GM18502 (cell line): ENCODE measurements around the gene AKAP8L.
"Not testable (repeated sequence)": the region's sequence is repeated elsewhere in the genome, so short reads cannot be mapped to it uniquely, and the experiment has no call there.

Experiments
- ATAC-seq: cut with Tn5 transposase; IDR thresholded peaks from one replicate; pipeline ENCODE4 v1.9.1; 2021; ENCODE audit warnings: mild to moderate bottlenecking; ENCODE audit not compliant: unreplicated experiment, poor library complexity

AKAP8L gene

GRCh38 chr19:15363791-15364190, 55.0 kb downstream of the AKAP8L start:
- ATAC-seq: not testable (repeated sequence)

GRCh38 chr19:15363048-15363447, 55.7 kb downstream of the AKAP8L start:
- ATAC-seq: not testable (repeated sequence)

- ATAC-seq: not testable (repeated sequence)
Measured at GRCh38 chr19:15360015-15360414, 58.8 kb downstream of the AKAP8L start.

DNA sequence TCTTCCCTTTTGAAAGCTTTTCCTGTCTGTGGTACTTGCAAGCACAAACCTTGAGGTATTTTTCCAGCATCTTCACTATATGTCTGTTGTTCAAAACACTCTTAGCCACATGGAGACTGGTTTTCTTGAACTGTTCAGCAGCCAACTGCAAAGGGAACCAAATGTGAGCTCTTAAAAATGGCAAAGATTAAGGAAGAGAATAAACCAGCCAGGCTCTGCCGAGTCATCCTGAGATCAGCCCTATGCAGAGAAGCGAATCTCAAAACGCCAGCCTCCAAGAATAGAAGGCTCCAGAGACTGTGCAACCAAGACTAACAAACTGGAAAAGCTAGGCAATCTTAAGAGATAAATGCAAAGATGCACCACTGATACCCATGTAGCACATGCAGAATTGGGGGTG, 59.9 kb downstream of the AKAP8L start:
- no peak for ATAC-seq

DNA sequence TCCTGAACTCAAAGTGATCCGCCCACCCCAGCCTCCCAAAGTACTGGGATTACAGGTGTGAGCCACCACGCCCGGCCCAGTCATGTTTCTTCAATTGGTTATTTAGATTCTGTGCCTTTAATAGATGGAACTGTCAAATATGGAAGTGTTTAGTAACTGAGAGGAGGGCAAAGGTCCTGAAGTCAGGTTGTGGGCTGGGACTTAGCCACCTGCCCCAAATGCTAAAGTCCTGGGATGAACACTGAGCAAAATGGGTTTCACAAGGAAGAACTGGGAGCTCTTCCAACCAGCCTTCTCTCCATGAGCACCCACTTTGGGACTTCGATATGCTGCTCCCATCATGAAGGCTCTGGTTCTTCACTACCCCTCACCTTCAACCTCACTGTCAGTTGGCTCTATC, 60.9 kb downstream of the AKAP8L start:
- no peak for ATAC-seq

DNA sequence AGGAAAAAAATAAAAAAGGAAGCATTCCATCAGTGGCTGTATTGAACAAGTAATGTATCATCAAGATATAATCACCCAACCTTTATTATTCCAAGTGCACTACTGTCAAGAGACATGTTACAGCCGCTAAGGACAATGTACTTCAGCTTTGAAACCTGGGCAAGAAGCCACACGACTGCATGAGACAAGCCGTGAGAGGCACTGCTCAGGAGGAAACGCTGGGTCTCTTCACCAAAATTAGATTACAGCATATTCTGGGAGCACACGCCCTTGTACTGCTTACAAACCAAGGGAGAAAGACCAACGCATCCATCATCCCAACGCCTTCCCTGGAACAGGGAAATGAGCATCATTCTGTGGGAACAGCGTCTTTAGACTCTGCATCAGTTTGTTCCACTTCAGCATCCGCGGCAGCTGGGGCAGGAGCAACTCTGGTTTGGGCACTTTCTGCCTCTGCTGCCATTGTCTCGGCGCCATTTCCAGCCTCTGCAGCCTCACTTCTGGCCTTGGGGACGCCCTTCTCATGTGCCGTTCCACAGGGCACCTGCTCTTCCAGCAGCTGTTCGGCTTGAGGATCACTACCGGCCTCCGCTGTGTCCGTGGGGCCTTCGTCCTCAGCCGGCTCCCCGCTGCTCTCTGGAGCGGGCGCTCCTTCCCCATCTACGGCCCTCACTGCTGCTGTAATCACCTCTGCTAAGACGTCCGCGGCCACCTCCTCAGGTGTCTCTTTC, 64.1 kb downstream of the AKAP8L start:
- ATAC-seq: no peak

- no peak for ATAC-seq
Measured at GRCh38 chr19:15353908-15354307, 64.9 kb downstream of the AKAP8L start.

DNA sequence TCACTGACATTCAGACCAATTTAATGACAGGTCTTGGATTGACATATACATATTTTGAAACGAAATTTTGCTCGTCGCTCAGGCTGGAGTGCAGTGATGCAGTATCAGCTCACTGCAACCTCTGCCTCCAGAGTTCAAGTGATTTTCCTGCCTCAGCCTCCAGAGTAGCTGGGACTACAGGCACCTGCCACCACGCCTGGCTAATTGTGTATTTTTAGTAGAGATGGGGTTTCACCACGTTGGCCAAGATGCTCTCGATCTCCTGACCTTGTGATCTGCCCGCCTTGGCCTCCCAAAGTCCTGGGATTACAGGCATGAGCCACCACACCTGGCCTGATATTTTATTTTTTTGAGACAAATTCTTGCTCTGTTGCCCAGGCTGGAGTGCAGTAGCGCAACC, 66.3 kb downstream of the AKAP8L start:
- ATAC-seq: not testable (repeated sequence)

GRCh38 chr19:15341328-15341727, 77.5 kb downstream of the AKAP8L start:
- not testable (repeated sequence) for ATAC-seq

- ATAC-seq: no peak
Measured at GRCh38 chr19:15340086-15340485, 78.7 kb downstream of the AKAP8L start.

DNA sequence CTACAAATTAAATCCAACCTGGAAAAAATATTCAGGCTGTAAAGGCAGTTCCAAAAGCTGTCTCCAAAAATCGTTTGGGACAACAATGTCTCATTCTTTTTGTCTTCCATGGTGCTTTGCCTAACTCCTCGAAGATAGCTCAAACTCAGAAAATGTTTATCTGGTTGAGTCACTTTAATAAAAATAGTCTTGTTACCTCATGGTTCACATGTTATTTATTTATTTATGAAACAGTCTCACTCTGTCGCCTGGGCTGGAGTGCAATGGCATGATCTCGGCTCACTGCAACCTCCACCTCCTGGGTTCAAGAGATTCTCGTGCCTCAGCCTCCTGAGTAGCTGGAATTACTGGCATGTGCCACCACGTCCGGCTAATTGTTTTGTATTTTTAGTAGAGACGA, 81.6 kb downstream of the AKAP8L start:
- ATAC-seq: no peak

DNA sequence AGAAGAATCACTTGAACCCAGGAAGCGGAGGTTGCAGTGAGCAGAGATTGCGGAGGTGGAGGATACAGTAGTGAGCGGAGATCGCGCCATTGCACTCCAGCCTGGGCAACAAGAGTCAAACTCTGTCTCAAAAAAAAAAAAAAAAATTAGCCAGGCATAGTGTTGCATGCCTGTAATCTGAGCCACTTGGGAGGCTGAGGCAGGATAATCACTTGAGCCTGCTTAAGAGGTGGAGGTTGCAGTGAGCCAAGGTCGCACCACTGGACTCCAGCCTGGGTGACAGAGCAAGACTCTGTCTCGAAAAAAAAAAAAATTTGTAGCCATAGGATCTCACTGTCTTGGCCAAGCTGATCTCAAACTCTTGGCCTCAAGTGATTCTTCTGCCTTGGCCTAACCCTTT, 82.8 kb downstream of the AKAP8L start:
- ATAC-seq: not testable (repeated sequence)

DNA sequence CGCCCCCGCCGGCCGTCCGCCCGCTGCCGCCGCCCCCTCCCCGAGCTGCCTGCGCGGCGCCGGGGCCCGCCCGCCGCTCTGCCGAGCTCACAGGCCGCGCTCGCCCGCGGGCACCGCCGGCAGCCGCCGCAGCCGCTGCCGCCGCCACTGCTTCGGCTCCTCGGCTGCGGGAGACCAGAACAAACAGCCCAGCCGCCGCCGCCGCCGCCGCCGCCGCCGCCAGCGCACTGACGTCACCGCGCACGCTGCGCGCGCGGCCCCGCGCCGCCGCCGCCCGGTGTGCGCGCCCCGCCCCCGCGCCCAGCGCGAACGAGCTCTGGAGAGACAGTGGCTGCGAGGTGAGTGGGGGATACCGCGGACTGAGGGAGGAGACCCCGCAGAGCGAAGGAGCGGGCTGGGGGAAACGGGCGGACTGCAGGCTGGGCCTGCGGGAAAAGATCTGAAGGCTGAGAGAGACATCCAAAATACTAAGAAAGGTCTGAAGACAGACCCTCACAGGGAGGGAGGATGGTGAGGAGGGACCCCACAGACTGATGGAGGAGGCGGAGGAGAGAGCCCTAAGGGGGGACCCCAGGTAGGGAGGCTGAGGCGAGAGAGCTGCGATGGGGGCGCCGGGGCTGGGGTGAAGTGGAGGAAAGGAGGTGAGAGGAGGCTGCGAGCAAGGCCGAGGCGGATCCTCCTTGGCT, 86.3 kb downstream of the AKAP8L start, which contains the start of gene BRD4:
Gene BRD4, minus strand, starts transcription at position 229 of the 686 bp plus-strand sequence. CDS start 59,440 bp downstream, outside the sequence.
- ATAC-seq: peak; percentile 49

- peak; percentile 36 for ATAC-seq
Measured at GRCh38 chr19:15331419-15332310, 87.1 kb downstream of the AKAP8L start.

- no peak for ATAC-seq
Measured at GRCh38 chr19:15330801-15331418, 87.9 kb downstream of the AKAP8L start.
